LHCN-M2 (cell line): ENCODE measurements around the gene TNN. TPM values are rescaled to one million over a fixed set of nuclear protein-coding genes. Genes with fewer than 3 reads are reported as not detected.
A peak's percentile ranks its signal among the peaks of the same experiment; 100 is the strongest.

Experiments
- DNase-seq: peaks from one replicate; pipeline ENCODE4 v3.0.0-alpha.2; 2012; ENCODE audit warnings: low read depth
- total RNA-seq: library from RNA; depleted of rRNA; stranded (reverse); fragments of >200 nt; gene quantifications from 2 replicates; pipeline ENCODE4 v1.2.3, GENCODE V29; 2014

Gene TNN
- total RNA-seq, 1 experiment from 2014 or later: not detected

DNA sequence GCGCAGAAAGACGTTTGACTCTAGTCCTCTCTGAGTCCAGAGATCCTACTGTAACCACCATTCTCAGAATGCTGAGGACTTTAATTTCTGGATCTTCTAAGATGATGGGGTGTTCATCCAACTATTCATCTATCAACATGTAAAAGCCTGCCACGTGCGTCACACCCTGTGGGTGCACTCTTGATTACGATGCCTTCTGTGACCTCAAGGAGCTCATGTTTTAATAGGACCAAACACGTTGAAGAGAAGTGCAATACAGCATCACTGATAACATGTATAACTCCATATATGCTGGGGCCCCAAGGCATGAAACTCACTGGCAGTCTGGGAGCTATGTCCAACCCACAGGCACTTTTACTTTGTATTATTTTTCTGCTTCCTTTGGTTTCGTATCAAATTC is 105.9 kb downstream of the TNN start:
- DNase-seq: no peak

DNA sequence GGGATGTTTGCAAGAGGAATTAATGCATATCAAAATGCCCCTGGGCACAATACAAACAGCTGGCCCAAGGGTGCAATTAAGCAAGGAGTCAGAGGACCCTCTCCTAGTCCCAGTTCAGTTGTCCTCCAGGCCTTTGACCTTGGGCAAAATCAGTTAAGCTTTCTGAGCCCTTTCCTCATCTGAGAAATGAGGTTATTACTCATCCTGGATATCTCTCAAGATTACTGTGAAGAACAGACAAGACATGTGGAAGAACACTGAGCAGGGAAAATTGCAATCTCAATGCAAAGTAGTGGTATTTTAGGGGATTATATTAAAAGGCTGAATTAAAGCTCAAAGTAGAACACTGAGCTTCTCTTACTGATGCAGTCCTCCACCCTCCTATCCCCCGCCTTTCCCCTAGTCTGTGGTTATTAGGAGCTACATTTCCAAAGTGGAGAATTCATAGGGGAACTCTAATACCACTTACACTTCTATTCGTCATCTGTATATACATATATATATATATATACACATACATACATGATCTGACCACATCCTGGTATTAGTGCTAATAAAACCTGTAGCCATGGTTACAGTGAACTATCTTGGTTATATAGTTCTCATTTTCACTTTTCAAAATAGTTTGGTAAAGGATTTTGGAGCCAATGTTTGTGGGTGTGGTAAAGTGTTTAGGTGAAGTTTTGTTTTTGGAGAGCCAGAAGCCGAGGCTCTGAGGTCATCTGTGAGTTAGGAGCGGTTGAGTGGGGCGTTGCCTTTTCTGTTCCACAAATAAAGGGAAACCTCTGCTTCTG is 106.9 kb downstream of the TNN start:
- DNase-seq: no peak

DNA sequence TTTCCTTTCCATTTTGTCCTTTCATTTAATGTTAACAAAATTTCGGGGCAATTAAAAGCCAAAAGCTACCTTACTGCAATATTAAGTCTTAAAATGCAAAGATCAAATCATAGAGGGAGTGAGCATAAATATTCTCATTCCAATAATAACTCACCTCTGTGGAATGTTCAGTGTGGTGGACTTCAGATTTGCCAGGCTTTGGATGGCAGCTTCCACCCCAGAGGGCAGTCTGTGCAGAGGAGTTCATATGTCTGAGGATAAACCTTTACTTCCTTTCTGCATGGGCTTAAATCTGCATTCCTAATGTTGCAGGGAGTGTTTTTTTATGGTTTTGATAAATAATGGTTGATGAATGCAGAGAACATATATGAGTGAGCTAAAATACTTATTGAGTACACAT is 108.6 kb downstream of the TNN start:
- no peak for DNase-seq

DNA sequence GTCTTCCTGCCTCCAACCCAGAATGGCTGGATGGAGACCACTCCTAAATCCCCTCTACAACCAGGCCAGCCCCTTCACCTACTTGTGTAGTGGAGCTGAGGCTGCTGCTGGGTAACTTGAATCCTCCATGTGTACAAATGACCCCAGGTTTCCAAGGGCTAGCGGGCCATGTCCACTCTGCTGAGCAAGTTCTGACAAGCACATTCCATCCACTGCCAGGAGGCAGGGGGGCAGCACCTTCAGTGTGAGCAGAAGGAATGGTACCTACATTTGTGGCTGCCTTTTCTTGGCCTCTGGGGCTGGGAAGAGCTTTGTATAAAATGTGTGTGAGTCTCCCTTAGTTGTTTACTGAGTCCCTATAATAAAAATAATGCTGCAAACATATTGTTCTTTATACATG is 110.4 kb downstream of the TNN start:
- DNase-seq: no peak

DNA sequence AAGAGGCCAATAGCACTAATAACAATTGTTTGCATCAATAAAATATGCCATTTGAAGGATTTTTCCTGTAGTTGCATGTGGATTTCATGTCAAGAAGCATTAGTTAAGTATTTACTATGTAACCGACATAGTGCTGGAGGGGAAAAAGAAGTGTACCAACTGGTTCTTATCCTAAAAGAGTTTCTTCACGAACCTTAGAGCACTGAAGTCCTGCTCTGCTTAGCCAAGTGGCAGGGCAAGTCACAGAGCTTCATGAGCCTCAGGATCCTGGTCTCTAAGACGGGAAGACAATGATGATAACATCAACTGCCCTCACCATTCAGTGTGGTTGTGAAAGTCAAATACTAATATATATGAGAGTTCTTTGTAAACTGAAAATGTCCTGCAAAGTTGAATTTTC is 110.8 kb downstream of the TNN start:
- no peak for DNase-seq

DNA sequence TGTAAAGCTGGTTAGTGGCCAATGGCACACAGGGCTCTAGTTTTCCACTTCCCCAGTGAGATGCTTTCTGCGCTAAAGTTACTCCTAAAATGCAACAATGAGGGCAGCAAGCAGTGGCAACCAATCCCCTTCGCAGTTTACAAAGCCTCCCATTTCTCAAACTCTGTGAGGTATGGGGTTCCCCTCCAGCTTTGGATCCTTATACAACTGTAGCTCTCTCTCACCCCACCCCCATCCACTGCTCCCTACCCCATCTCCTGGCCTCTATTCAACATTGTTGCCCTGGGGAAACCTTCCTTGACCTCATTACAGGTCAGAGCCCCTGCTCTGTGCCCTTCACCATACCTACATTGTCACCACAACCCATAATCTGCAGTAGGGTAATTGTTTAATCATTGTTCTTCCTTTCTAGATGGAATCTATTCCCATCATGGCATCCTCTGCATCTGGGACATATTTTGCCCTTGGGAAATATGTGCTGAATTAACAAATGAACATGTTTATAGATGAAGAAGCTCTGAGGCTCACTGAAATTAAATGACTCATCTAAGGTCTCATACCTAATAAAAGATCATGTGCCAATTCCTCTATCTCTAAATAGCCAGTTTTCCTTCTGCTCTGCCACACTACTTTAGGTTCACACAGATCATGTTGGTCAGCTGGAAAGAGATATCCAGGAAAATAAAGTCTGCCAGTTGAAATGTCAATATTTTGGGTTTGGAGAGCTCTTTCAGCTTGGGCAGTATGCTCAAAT is 112.4 kb downstream of the TNN start:
- DNase-seq: no peak

DNA sequence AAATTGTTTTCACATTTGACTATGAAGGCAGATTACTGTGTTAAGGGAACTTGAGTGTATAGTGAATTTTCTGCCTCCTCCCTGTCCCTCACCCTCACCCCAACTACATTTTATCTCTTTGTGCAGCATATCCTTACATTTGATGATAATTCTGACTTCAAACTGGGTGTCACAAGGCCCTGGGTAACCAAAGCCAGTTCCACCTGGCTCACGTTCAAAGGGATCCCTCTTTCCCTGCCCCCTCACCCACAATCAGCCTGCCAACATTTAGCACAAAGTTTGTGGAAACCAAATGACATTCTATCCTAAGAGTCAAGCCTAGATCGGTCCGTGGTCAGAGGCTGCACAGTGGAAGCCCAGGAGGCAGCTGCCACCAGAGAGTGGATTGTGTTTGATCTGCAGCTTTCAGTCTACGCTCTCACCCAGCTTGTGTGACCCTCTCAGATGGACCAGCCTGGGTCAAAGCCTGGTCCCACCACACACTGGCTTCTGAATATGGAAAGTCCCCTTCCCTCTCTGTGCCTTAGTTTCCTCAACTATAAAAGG is 114.6 kb downstream of the TNN start:
- no peak for DNase-seq

DNA sequence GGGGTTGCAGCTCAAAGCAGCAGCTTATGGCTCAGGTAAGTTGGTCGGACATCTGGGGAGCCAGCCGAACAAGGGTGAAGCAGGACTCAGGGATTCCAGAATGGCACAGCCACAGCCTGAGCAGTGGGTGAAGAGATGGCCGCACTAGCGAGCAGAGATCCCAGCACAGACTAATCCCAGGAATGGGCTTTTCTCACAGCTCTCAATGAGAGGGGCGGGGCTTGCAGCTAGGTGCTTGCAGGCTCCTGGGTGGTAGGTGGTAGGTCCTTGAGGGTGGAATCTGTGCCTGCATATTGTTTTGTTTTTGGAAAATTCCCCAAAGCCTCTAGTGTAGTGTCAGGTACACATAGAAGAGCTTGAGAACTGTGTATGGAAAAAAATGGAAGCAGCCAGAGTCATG is 116.0 kb downstream of the TNN start:
- no peak for DNase-seq

DNA sequence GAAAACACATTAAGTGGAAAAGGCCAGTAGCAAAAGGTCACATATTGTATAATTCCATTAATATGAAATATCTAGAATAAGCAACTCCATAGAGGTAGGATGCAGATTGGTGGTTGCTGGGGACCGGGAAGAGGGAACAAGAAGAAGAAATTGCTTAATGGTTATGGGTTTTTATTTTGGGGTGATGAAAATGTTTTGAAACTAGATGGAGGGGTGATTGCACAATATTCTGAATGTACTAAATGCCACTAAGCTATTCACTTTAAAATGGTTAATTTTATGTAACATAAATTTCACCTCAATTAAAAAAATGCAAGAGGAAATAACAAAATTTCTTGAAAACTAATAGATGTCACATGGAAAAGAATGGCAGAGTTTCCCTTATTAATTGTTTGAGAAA is 118.3 kb downstream of the TNN start:
- no peak for DNase-seq

DNA sequence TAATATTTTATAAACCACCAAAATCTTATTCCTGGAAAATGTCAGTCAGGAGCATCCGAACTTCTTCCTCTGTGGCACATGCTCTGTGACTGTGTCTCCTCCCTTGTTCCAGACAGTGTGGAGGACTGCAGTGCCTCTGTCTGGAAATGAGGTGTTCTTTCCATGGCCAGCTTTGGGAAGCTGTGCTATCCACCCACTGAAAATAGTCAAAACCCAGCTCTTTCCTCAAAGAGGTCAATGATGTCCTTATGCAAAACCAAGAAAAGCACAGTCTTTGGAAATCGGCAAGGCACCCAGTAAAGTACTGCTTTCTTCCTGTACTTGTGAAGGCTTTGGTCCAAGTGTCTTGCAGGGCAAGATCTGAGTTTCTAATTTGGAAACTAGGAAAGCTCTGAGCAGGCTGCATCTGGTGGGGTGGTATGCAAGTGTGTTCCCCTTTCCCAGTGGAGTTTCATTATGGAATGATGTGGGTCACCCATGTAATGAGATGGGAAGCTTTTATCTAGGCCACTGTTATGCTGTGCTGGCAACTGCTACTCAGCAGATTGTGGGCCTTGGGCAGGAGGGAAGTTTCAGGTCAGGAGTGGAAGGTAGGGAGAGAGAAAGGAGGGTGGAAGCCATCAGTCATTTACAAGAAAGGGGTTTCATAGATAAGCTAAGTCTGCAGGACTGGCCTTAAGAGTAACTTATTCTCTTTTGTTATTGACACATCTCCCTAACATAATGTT is 119.0 kb downstream of the TNN start:
- no peak for DNase-seq

DNA sequence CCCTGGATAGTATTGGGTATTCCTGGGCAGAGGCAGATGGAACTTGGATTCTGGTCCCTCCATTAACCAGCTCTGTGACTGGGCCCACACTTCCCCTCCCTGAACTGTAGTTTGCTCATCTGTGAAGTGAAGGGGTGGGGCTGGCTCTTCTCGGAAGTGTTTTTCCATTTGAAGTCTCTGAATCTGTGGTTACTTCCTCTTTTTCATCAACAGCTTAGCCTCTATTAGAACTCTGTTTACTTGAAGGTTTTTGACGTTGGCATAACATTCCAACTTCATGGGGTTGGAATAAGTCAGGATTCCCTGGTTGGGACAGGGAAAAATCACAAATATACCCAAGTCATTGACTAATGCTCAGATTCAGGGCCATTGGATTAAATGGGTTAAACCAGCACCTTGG is 121.3 kb downstream of the TNN start:
- DNase-seq: no peak

DNA sequence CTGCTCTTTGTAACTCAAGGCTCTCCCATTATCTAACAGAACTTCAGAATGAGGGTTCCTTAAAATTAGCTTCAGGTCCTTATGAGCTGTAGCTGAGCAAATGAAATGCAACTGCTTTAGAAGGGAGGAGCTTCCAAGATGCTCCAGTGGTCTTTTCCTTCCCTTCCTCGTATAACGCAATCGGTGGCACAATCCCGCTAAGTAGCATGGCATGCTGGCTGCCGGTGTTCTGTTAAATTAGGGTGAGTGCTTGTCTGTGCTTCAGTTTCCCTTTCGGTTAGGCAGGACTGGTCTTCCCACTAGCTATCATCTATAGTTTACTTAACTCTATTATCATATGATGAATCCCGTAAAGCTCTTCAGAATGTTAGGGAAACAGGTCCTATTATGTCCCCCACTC is 124.0 kb downstream of the TNN start:
- DNase-seq: no peak

DNA sequence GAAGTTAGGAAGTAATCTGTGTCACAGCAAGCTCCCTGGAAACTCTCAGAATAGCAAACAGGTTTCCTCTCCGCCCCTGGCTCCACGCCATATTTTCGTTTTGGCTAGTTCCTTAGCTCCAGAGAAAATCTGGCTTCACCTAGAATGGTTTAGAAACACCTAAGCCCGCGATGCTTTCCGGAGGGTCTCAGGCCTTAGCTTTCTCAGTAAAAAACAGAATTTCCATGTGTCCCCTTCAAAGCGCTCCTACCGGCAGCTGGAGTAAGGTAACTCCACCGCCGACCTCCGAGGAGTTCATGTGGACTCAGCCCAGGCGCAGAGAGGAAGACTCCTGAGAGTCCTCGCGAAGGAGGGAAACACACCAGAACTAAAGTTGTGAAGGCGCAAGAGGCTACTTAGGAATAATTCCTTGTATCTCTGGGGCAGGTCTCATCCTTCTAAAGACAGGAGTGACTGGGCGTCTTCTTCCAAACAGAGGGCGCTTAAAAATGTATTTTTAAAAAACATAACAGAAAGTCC is 124.5 kb downstream of the TNN start:
- DNase-seq: no peak

DNA sequence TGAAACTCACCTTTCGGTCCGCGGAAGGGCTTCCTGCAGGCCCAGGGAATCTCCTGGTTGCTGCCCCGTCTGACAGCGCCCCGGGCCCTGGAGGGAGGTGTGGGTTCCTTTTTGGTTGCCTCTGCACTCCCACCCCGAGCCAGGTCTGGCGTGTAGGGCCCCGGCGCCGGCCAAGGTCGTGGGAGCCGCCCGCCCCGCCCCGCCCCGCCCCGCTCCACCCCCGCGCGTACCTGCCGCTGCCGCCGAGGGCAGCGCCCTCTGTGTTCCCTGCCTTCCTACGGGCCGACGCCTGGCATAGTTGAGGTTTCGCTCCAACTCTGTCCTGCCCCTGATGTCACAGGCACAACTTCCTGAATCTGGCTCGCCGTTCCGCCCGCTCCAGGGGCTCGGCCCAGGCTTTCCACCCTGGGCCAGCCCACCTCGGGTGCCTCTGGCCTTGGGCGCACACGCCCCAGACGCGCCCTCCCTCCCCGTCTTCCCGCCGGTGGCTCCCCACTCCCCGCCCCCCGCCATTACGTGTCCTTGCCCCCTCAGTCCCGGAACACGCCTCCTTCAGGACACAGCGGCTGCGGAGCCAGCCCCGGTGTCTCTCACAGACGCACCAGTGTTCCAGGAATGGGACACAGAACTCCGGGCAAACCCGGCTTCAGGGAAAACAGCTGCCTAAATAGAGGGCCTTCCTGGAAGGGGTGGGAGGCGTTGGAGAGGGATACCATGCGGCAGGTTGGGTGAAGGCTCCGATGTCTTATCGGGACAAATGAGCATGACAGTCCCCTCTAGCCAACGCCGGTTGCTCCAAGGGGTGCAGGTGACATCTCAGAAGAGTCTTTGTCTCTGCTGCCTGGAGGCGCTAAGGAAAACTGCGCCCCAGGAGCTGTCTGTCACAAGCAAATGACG is 125.2 kb downstream of the TNN start, which contains the start of gene KIAA0040:
TSS of gene KIAA0040 (minus strand) at position 147 of the 897 bp plus-strand sequence. CDS start 31,763 bp downstream, outside the sequence.
- peak; percentile 18 for DNase-seq

DNA sequence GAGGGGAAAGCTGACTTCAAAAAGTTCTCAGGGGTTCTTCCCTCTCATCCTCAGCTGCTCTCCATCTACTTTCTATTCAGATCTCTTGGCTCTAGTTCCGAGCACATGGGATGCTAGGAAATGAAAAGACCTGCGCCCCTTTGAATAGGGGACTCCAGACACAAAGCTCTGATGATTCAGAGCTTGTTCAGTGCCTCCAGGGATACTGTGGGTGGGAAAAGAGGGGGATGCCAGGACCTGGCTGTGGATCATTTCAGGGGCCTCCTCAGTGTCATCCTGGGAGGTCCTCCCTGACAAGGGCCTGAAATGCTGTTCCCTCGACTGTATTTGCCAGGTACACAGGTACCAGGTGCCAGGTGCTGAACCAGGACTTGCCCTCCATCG is 125.9 kb downstream of the TNN start:
- DNase-seq: no peak

DNA sequence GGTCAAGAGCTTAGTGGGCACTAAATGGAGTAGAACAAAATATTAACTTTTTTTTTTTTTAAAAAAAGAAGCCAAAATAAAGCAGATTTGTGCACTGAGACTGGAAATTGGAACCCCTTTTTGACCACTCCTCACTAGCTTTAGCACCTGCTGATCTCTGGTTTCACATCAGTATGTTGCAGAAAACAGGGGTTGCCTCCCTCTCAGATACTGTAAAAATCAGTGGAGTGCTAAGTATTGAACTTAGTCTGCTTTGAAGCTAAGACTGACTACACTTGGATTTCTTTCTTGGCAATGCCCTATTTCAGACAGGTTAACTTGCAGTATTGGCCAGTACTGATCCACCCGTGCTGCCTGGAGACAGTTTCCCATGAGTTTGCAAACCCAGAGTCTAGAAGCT is 127.6 kb downstream of the TNN start:
- no peak for DNase-seq

DNA sequence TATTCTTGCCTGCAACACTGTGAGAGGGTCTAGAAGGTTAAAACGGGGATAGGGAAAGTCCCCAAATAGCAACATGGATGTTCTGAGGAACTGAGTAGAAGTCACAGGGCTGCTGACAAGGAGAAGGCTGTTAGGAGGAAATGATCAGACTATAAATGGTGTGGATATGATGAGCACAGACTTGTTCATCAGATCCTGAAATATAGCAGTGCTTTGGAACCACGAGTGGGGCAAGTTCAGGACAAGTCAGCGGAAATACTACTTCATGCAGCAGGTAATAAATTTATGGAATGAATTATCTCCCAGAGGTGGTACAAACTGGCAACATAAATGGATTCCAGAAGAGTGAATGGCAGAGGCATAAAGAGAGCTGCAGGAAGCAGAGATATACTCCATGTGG is 128.2 kb downstream of the TNN start:
- DNase-seq: no peak

DNA sequence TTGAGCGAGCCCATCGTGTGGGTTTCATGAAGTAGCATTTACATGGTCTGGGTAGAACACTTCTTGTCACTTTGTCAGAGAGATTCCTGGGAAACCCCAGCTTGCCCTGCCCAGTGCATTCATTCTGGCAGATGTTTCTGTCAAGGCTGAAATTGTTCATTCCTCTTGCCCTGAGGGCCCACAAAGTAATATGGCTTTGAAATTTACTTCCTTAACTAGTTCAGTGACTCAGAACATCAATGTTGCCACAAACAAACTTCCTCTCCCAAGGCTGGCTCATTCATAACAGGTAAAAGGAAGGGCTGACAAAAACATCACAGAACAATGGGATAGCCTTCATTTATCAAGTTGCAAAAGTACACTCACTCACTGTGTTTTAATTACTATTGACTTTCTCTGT is 129.9 kb downstream of the TNN start:
- DNase-seq: no peak
